NB4 (cell line): ENCODE data around the gene SPINT3.

Source experiments
- DNase-seq: peaks from one replicate; pipeline ENCODE4 v3.0.0; 2010; ENCODE audit warnings: low read depth
- H3K4me3 ChIP-seq: one replicate; pipeline ENCODE4 v1.5.1; 2011; ENCODE audit warnings: mild to moderate bottlenecking, low read depth, low read length, moderate library complexity
- CTCF ChIP-seq: IDR thresholded peaks from one replicate; pipeline ENCODE4 v1.5.1; 2012; ENCODE audit warnings: low read depth, low read length
- MAX ChIP-seq: IDR thresholded peaks from 2 replicates; pipeline ENCODE4 v1.6.1; 2011; ENCODE audit warnings: low read depth, low read length
- MYC ChIP-seq: IDR thresholded peaks from 2 replicates; pipeline ENCODE4 v1.6.1; 2011; ENCODE audit warnings: low read depth, low read length
- POLR2A ChIP-seq: IDR thresholded peaks from 2 replicates; pipeline ENCODE4 v1.6.1; 2011; ENCODE audit warnings: mild to moderate bottlenecking; ENCODE audit not compliant: insufficient read length; ENCODE audit errors: extremely low read depth

The SPINT3 gene

GRCh38 chr20:45548410-45548809 is 33.0 kb upstream of the SPINT3 start:
- TF ChIP-seq MYC (no peak), MAX (no peak), CTCF (no peak), POLR2A (no peak)
- no peak overlapping the region for H3K4me3 ChIP-seq
- no peak for DNase-seq

GRCh38 chr20:45547206-45547770 is 31.9 kb upstream of the SPINT3 start, which contains the start of gene EPPIN:
Gene EPPIN, minus strand, starts transcription at chr20:45547401. Its CDS starts 44 bp downstream, at chr20:45547357.
- DNase-seq, result no peak
- no peak for TF ChIP-seq CTCF
- no peak for TF ChIP-seq POLR2A
- no peak for TF ChIP-seq MYC
- TF ChIP-seq MAX, result no peak
- H3K4me3 ChIP-seq, result no peak within 1 kb of the TSS

GRCh38 chr20:45545754-45546453 is 30.5 kb upstream of the SPINT3 start:
- DNase-seq, result peak; percentile 48
- TF ChIP-seq MYC (no peak), CTCF (no peak), MAX (no peak), POLR2A (no peak)
- no peak overlapping the region for H3K4me3 ChIP-seq

GRCh38 chr20:45545351-45545750 is 29.9 kb upstream of the SPINT3 start:
- no peak overlapping the region for H3K4me3 ChIP-seq
- no peak for DNase-seq
- TF ChIP-seq MAX, result no peak
- no peak for TF ChIP-seq POLR2A
- TF ChIP-seq MYC, result no peak
- TF ChIP-seq CTCF, result no peak

- H3K4me3 ChIP-seq, result no peak within 1 kb of the TSS
- TF ChIP-seq MAX (no peak), MYC (no peak), POLR2A (no peak), CTCF (no peak)
- no peak for DNase-seq
Observed at GRCh38 chr20:45539382-45539781, 24.0 kb upstream of the SPINT3 start, which contains the start of gene WFDC6. Gene WFDC6, minus strand, starts transcription at chr20:45539482. Its CDS starts 75 bp downstream, at chr20:45539407.
